Measurements from ENCODE around the gene POLR3H. TPM values are rescaled to one million over a fixed set of nuclear protein-coding genes. Genes with fewer than 3 reads are reported as not detected.

Gene POLR3H
- total RNA-seq, 2 donors from 2014 or later: 11.2 to 19.5 TPM

DNA sequence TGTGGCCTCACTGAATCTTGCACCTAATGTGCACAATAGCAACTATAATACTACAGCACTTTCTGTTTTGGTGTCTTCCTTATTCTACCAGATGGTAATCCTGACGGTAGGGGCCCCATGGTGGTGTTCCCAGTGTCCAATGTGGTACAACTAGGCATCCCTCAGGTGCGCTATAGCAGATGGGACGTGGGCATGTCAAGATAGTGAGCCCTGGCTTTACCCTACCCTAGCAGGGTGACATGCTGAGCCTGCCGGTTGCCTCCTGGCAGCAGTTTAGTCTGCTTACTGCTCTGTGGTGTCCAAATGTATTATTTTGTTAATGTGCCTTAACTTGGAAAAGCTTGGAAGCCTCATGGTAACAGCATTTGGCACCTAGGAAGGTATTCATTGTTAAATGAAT is 56.2 kb downstream of the POLR3H start:
- Mint-ChIP-seq H3K4me3 (no peak overlapping the region), H3K27me3 (no peaks in the 10 kb centered on the region), H3K27ac (peak overlapping the region; percentile 62), H3K36me3 (ENCODE audit: low read depth) (peaks cover 2% of the 10 kb centered on the region), H3K4me1 (peaks cover 34% of the 10 kb centered on the region)
- DNase-seq (no peak), ATAC-seq (no peak)
- no peaks in the 10 kb centered on the region for H3K9me3 ChIP-seq (ENCODE audit: control insufficient read depth, low read length, poor library complexity, severe bottlenecking)

DNA sequence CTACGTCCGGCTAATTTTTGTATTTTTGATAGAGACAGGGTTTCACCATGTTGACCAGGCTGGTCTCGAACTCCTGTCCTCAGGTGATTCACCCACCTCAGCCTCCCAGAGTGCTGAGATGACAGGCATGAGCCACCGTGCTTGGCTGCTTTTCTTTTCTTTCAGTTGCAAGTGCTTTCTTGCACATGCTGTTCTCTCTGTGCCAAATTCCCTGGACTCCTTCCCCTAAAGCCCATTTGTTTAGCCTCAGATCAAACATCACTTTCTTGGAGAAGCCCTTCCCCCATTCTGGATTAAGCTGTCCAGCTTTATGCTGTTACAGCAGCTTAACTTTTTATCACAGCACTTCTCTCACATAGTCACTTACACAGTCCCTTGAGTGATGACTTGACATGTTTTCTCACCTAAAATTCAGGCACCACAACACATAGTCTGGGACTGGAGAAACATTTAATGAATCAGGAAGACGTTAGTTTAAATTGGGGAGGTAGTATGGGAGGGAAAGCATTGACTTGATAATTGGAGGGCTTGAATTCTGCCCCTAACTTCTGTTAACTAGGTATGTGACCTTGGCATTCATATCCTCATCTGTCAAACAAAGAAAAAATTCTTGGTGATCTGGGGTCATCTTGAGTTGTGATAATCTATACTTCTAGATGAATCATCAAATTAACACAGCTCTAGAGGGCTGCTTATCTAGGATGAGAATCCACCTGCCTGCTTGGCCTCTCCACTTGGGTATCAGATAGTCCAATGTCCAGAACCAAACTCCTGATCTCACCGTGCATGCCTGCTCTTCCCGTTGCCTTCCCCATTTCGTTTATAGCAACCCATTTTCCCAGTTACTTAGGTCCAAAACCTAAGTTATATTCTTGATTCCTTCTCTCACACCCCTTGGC is 57.0 kb downstream of the POLR3H start:
- ATAC-seq (no peak), DNase-seq (no peak)
- H3K9me3 ChIP-seq (ENCODE audit: control insufficient read depth, low read length, poor library complexity, severe bottlenecking): no peaks in the 10 kb centered on the region
- Mint-ChIP-seq H3K27ac (peak overlapping the region; percentile 62), H3K27me3 (no peaks in the 10 kb centered on the region), H3K4me3 (peak overlapping the region; percentile 51), H3K4me1 (peaks cover 41% of the 10 kb centered on the region), H3K36me3 (ENCODE audit: low read depth) (peaks cover 2% of the 10 kb centered on the region)

DNA sequence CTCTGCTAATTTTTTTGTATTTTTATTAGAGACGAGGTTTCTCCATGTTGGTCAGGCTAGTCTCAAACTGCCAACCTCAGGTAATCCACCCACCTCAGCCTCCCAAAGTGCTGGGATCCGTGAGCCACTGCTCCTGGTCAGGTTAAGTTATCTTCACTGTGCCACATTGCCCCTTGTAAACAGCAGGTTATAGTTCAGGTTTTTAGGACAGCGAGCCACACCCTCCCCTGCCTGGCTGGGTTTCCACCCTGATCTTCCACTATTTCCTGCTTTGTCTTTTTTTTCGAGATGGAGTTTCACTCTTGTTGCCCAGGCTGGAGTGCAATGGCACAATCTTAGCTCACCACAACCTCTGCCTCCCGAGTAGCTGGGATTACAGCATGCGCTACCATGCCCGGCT is 59.2 kb downstream of the POLR3H start:
- H3K27me3 Mint-ChIP-seq: no peaks in the 10 kb centered on the region
- peaks cover 38% of the 10 kb centered on the region for H3K4me1 Mint-ChIP-seq
- H3K27ac Mint-ChIP-seq: peak overlapping the region; percentile 82

DNA sequence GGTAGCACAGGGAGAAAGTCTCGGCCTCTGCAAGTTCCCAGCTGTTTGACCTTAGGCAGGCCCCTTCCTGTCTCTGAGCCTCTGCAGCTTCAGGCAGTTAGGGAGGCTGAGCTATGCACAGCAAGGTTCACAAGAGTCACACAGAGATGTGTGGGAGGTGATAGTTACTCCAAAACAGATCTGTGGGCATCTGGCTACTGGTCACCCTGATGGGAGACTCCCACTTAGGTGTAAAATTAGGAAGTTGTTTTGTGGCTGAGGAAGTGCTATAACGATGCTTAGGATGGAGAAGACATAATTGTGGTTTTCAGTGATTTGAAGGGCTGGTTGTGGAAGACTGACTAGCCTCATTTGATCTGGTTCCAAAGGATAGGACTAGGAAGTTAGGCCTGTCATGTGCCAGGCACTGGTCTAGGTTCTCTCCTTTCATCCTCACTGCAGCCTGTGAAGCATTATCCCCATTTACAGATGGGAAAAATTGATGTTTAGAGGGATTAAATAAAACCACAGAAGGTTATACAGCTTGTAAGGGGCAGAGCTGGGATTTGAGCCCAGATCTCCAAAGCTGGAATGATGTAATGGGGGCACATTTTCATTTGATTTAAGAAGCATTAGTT is 61.8 kb downstream of the POLR3H start:
- H3K36me3 Mint-ChIP-seq (ENCODE audit: low read depth): no peaks in the 10 kb centered on the region
- peaks cover 31% of the 10 kb centered on the region for H3K4me1 Mint-ChIP-seq
- peak overlapping the region; percentile 12 for H3K4me3 Mint-ChIP-seq

More for the DNA sequence above, 59.2 kb downstream of the POLR3H start:
- ATAC-seq (no peak), DNase-seq (no peak)
- H3K4me3 Mint-ChIP-seq: no peak overlapping the region
- no peaks in the 10 kb centered on the region for H3K9me3 ChIP-seq (ENCODE audit: control insufficient read depth, low read length, poor library complexity, severe bottlenecking)
- peaks cover 2% of the 10 kb centered on the region for H3K36me3 Mint-ChIP-seq (ENCODE audit: low read depth)

DNA sequence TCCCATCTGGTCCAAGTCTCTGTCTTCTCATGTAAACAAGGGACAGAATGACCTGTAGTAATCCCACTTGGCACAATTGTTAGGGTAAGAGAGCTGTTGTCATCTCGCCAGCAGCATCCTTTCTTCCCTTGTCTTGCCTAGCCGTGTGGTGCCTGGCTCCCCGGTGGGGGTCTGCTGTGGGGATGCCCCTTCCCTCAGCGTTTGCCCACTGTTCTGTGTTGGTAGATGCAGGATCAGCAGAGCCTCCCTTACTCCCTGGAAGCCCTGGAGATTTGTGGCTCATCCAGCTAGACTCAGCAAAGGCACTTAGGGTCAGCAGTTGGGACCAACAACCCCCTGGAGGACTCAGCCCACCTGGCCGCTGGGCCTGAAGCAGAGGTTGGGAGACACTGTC is 62.3 kb downstream of the POLR3H start:
- Mint-ChIP-seq H3K27me3 (no peaks in the 10 kb centered on the region), H3K4me1 (peaks cover 27% of the 10 kb centered on the region), H3K36me3 (ENCODE audit: low read depth) (no peaks in the 10 kb centered on the region), H3K4me3 (no peak overlapping the region), H3K27ac (no peak overlapping the region)
- H3K9me3 ChIP-seq (ENCODE audit: control insufficient read depth, low read length, poor library complexity, severe bottlenecking): no peaks in the 10 kb centered on the region
- no peak for ATAC-seq
- DNase-seq: no peak

More for the DNA sequence above, 61.8 kb downstream of the POLR3H start:
- no peaks in the 10 kb centered on the region for H3K27me3 Mint-ChIP-seq
- ATAC-seq (no peak), DNase-seq (no peak)
- no peak overlapping the region for H3K27ac Mint-ChIP-seq
- no peaks in the 10 kb centered on the region for H3K9me3 ChIP-seq (ENCODE audit: control insufficient read depth, low read length, poor library complexity, severe bottlenecking)

DNA sequence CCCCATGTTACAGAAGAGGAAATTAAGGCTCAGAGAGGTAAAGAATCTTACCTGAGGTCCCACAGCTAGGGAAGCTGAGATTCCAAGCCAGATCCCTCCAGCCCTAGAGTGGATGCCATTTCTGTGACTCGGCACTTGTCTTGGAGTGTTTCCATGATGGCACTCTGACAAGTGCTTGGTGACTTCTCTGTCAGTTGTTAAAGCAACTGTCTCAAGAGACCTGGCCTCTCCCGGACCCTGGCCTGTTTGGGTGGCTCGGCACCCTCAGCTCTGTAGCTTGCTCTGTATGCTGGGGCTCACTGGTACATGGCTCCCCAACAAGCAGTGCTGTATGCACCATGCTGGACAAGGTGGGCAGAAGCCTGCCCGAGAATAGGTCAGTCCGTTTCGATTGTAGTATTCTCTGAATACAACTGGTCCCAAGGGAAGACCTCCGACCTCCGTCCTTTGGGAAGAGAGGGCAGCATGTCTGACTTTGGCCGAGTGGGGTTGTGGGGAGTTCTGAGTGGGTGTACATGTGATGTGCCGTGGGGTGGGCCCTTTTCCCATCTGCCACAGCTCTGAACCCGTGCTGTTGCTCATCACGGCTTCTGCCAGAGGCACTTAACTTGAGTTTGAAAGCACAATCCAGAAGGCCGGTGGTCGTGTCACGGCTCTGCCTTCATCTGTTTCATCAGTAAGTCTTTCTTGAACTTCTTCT is 63.0 kb downstream of the POLR3H start:
- Mint-ChIP-seq H3K4me1 (peaks cover 24% of the 10 kb centered on the region), H3K27ac (no peak overlapping the region), H3K36me3 (ENCODE audit: low read depth) (no peaks in the 10 kb centered on the region), H3K27me3 (no peaks in the 10 kb centered on the region), H3K4me3 (no peak overlapping the region)
- DNase-seq (no peak), ATAC-seq (no peak)
- H3K9me3 ChIP-seq (ENCODE audit: control insufficient read depth, low read length, poor library complexity, severe bottlenecking): no peaks in the 10 kb centered on the region

DNA sequence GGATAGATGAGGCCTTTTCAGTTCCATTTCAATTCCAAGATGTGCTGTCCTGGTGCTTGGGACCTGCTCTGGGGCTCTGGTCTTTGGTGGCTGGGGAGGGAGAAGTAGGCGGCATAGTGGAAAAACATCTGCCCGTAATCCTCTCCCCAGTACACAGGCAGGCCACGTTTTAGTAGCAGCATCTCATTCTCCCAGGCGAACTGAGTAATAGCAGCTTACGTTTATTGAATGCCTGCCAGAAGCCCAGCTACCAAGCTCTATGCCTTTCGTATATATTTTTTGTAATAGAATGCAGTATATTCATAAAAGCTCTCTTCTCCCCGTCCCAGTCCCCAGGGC is 63.9 kb downstream of the POLR3H start:
- H3K9me3 ChIP-seq (ENCODE audit: control insufficient read depth, low read length, poor library complexity, severe bottlenecking): no peaks in the 10 kb centered on the region
- no peak overlapping the region for H3K4me3 Mint-ChIP-seq
- peak overlapping the region; percentile 37 for H3K27ac Mint-ChIP-seq
- no peak for DNase-seq
- H3K4me1 Mint-ChIP-seq: peaks cover 20% of the 10 kb centered on the region
- no peaks in the 10 kb centered on the region for H3K36me3 Mint-ChIP-seq (ENCODE audit: low read depth)
- ATAC-seq: no peak
- no peaks in the 10 kb centered on the region for H3K27me3 Mint-ChIP-seq

DNA sequence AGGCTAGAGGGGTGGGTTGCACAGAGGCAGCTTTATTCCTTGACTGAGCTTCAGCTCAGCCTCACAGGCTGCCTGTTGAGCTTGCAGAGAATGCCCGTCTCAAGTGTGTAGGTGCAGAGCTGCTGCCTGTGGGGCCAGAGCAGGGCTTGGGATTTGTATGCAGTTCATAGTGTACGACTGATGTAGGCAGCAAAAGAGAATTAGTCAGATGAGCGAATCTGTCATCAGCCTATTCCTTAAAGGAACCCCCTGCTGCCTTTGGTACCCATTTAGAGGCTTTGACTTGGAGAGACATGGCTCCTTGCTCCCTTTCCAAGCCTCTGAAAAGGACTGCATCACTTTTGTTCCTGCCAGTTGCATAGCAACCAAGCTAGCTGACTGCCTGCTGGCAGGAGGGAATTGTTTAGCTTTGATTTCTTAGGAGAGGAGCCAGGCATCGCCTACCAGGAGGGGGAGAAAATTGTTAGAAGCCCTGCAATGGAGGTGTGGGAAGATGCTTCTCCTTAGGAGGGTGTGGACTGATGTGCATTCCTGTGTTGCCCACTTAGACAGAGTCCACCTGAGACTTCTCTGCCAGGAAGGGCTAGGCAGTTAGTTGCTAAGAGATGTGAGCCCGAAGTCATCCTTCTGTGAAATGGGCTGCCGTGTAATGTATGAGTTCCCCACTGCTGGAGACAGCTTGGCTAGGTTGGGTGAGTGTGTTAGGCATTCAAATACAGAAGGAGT is 64.4 kb downstream of the POLR3H start:
- no peak for ATAC-seq

DNA sequence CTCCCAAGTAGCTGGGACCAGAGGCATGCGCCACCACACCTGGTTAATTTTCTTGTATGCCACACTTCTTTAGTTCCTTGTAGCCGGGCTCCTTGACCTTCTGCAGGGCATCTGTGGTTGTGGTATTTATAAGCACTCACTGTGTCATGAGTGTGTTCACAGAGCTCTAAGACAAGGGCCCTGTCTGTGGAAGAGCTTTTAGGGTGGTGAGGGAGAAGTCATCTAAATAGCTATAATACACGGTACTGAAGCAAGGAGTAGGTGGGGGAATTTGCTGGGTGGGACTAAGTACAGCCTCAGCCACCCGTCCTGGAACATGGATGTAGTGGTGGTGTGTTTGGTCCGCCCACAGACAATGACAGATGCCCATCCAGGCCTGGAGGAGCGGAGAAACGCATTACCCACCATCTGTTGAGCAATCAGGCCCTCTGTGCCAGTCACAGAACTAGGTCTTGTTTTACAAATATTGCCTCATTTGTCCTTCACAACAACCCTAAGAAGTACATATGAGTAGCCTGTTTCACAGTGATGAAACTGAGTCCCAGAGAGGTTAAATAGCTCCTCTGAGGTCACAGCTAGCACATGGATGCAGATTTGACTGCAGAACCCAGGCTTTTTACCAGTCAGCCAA is 65.3 kb downstream of the POLR3H start:
- Mint-ChIP-seq H3K27me3 (no peaks in the 10 kb centered on the region), H3K4me3 (no peak overlapping the region)

More for the DNA sequence above, 64.4 kb downstream of the POLR3H start:
- Mint-ChIP-seq H3K27ac (peak overlapping the region; percentile 37), H3K4me1 (peaks cover 17% of the 10 kb centered on the region), H3K36me3 (ENCODE audit: low read depth) (no peaks in the 10 kb centered on the region), H3K4me3 (no peak overlapping the region), H3K27me3 (no peaks in the 10 kb centered on the region)
- H3K9me3 ChIP-seq (ENCODE audit: control insufficient read depth, low read length, poor library complexity, severe bottlenecking): no peaks in the 10 kb centered on the region
- no peak for DNase-seq

DNA sequence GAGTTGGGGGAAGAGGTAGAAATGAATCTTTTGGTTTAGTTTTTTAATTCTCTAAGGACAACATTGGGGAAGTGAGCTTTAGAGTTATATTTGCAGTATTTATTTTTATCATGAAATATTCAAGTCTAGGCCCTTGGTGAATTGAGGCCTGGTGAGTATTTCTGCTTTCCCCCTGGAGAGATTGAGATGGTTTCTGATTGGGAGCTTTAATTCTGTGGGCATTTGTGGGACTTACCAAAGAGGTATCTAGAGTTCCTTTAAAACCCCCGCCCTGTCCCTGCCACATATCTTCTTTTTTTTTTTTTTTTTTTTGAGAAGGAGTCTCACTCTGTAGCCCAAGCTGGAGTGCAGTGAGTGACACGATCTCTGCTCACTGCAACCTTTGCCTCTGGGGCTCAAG is 65.8 kb downstream of the POLR3H start:
- H3K27ac Mint-ChIP-seq: peak overlapping the region; percentile 37
- no peaks in the 10 kb centered on the region for H3K9me3 ChIP-seq (ENCODE audit: control insufficient read depth, low read length, poor library complexity, severe bottlenecking)
- peak; percentile 35 for ATAC-seq
- no peaks in the 10 kb centered on the region for H3K27me3 Mint-ChIP-seq
- H3K36me3 Mint-ChIP-seq (ENCODE audit: low read depth): no peaks in the 10 kb centered on the region
- no peak overlapping the region for H3K4me3 Mint-ChIP-seq
- H3K4me1 Mint-ChIP-seq: peaks cover 21% of the 10 kb centered on the region
- no peak for DNase-seq

More for the DNA sequence above, 65.3 kb downstream of the POLR3H start:
- no peak for ATAC-seq
- Mint-ChIP-seq H3K4me1 (peaks cover 18% of the 10 kb centered on the region), H3K27ac (peak overlapping the region; percentile 37), H3K36me3 (ENCODE audit: low read depth) (no peaks in the 10 kb centered on the region)
- no peaks in the 10 kb centered on the region for H3K9me3 ChIP-seq (ENCODE audit: control insufficient read depth, low read length, poor library complexity, severe bottlenecking)
- no peak for DNase-seq
